H9 (cell line): ENCODE data around the gene NDUFS2. TPM values are rescaled to one million over a fixed set of nuclear protein-coding genes. Genes with fewer than 3 reads are reported as not detected.

Experiments used
- DNase-seq: peaks from one replicate; pipeline ENCODE4 v3.0.0-alpha.2; 2017
- H2AFZ ChIP-seq: one replicate; pipeline ENCODE4 v1.6.1; 2013; ENCODE audit warnings: mild to moderate bottlenecking, low read length, control low read depth, moderate library complexity
- H2AK5ac ChIP-seq: 2 replicates; pipeline ENCODE4 v1.6.1; 2013; ENCODE audit warnings: low read length, control low read depth, mixed read lengths; ENCODE audit not compliant: insufficient read length
- H2BK120ac ChIP-seq: one replicate; pipeline ENCODE4 v1.6.1; 2013; ENCODE audit warnings: low read depth, mild to moderate bottlenecking, low read length, control low read depth, inconsistent platforms; ENCODE audit not compliant: poor library complexity, severe bottlenecking
- H2BK12ac ChIP-seq: 2 replicates; pipeline ENCODE4 v1.6.1; 2013; ENCODE audit warnings: low read length, control low read depth, mixed read lengths, low read depth; ENCODE audit not compliant: insufficient read length
- H2BK15ac ChIP-seq: 2 replicates; pipeline ENCODE4 v1.6.1; 2013; ENCODE audit warnings: low read depth, low read length, control low read depth
- H2BK20ac ChIP-seq: one replicate; pipeline ENCODE4 v1.6.1; 2013; ENCODE audit warnings: low read depth, mild to moderate bottlenecking, low read length, control low read depth, inconsistent platforms; ENCODE audit not compliant: poor library complexity, severe bottlenecking
- H2BK5ac ChIP-seq: 2 replicates; pipeline ENCODE4 v1.6.1; 2013; ENCODE audit warnings: low read length, control low read depth, mixed read lengths; ENCODE audit not compliant: insufficient read length
- H3K14ac ChIP-seq: 2 replicates; pipeline ENCODE4 v1.6.1; 2013; ENCODE audit warnings: low read length, control low read depth; ENCODE audit not compliant: insufficient read depth
- H3K18ac ChIP-seq: 2 replicates; pipeline ENCODE4 v1.6.1; 2013; ENCODE audit warnings: low read depth, mild to moderate bottlenecking, mixed read lengths, low read length, control low read depth; ENCODE audit not compliant: insufficient read length
- H3K23ac ChIP-seq: 2 replicates; pipeline ENCODE4 v1.6.1; 2013; ENCODE audit warnings: low read length, control low read depth, mixed read lengths, low read depth; ENCODE audit not compliant: insufficient read length
- H3K23me2 ChIP-seq: 2 replicates; pipeline ENCODE4 v1.6.1; 2013; ENCODE audit warnings: low read depth, mild to moderate bottlenecking, mixed read lengths, low read length, control low read depth; ENCODE audit not compliant: insufficient read length, poor library complexity, severe bottlenecking
- H3K27ac ChIP-seq: 2 replicates; pipeline ENCODE4 v1.5.1; 2013; ENCODE audit warnings: low read length, control low read depth, mixed read lengths, low read depth; ENCODE audit not compliant: insufficient read length
- H3K27me3 ChIP-seq: 2 replicates; pipeline ENCODE4 v1.6.1; 2013; ENCODE audit warnings: low read length, control low read depth, inconsistent platforms; ENCODE audit not compliant: insufficient read depth
- H3K4ac ChIP-seq: 2 replicates; pipeline ENCODE4 v1.6.1; 2013; ENCODE audit warnings: low read depth, mild to moderate bottlenecking, control low read depth, inconsistent platforms, low read length, moderate library complexity
- H3K4me1 ChIP-seq: 2 replicates; pipeline ENCODE4 v1.6.1; 2013; ENCODE audit warnings: low read length, control low read depth, inconsistent platforms; ENCODE audit not compliant: insufficient read depth
- H3K4me2 ChIP-seq: 2 replicates; pipeline ENCODE4 v1.6.1; 2013; ENCODE audit warnings: low read length, control low read depth, mixed read lengths; ENCODE audit not compliant: insufficient read length, insufficient read depth
- H3K56ac ChIP-seq: 2 replicates; pipeline ENCODE4 v1.6.1; 2013; ENCODE audit warnings: low read depth, mild to moderate bottlenecking, mixed read lengths, low read length, control low read depth; ENCODE audit not compliant: insufficient read length
- H3K79me1 ChIP-seq: 2 replicates; pipeline ENCODE4 v1.6.1; 2013; ENCODE audit warnings: low read depth, mild to moderate bottlenecking, moderate library complexity, low read length, control low read depth, inconsistent platforms; ENCODE audit not compliant: insufficient read depth, poor library complexity, severe bottlenecking
- H3K79me2 ChIP-seq: 2 replicates; pipeline ENCODE4 v1.6.1; 2013; ENCODE audit warnings: low read length, control low read depth, inconsistent platforms; ENCODE audit not compliant: insufficient read depth
- H3K9ac ChIP-seq: 2 replicates; pipeline ENCODE4 v1.6.1; 2013; ENCODE audit warnings: low read length, control low read depth, mixed read lengths; ENCODE audit not compliant: insufficient read length; ENCODE audit errors: extremely low read depth
- H3K9me3 ChIP-seq: one replicate; pipeline ENCODE4 v1.6.1; 2013; ENCODE audit warnings: low read depth, low read length, inconsistent platforms; ENCODE audit not compliant: control insufficient read depth
- H3T11ph ChIP-seq: one replicate; pipeline ENCODE4 v1.6.1; 2013; ENCODE audit warnings: mild to moderate bottlenecking, low read length, control low read depth, inconsistent platforms
- H4K20me1 ChIP-seq: one replicate; pipeline ENCODE4 v1.6.1; 2013; ENCODE audit not compliant: control insufficient read depth, insufficient read length, insufficient read depth
- H4K5ac ChIP-seq: 2 replicates; pipeline ENCODE4 v1.6.1; 2013; ENCODE audit warnings: low read depth, mild to moderate bottlenecking, mixed read lengths, low read length, control low read depth; ENCODE audit not compliant: insufficient read length
- H4K8ac ChIP-seq: replicated peaks from 2 replicates; pipeline ENCODE4 v1.6.1; 2013; ENCODE audit warnings: low read length, control low read depth, mixed read lengths, low read depth; ENCODE audit not compliant: insufficient read length
- H4K91ac ChIP-seq: 2 replicates; pipeline ENCODE4 v1.6.1; 2013; ENCODE audit warnings: low read depth, mild to moderate bottlenecking, moderate library complexity, mixed read lengths, low read length, control low read depth; ENCODE audit not compliant: insufficient read length
- H3K27ac Mint-ChIP-seq, 3 experiments: 2 replicates in 2 of 3; 3 replicates in 1 of 3; pipeline ENCODE4 v1.8.0; 2020 to 2021; ENCODE audit warnings: mixed read lengths in 3 of 3, mild to moderate bottlenecking in 1 of 3, moderate library complexity in 1 of 3
- H3K27me3 Mint-ChIP-seq: 2 replicates; pipeline ENCODE4 v1.8.0; 2021; ENCODE audit warnings: low read depth, mild to moderate bottlenecking, moderate library complexity, mixed read lengths
- H3K36me3 Mint-ChIP-seq, 3 experiments: 2 replicates in 2 of 3; 3 replicates in 1 of 3; pipeline ENCODE4 v1.8.0; 2020 to 2021; ENCODE audit warnings: low read depth in 3 of 3, mixed read lengths in 3 of 3; ENCODE audit not compliant: insufficient read depth in 1 of 3
- H3K4me1 Mint-ChIP-seq, 2 experiments: 2 replicates each; pipeline ENCODE4 v1.8.0; 2020; ENCODE audit warnings: mixed read lengths in 2 of 2
- H3K4me3 Mint-ChIP-seq, 2 experiments: 2 replicates in 1 of 2; 3 replicates in 1 of 2; pipeline ENCODE4 v1.8.0; 2020 to 2021; ENCODE audit warnings: mild to moderate bottlenecking in 2 of 2, mixed read lengths in 2 of 2, moderate library complexity in 1 of 2
- H3K9me3 Mint-ChIP-seq, 2 experiments: 2 replicates in 1 of 2; 3 replicates in 1 of 2; pipeline ENCODE4 v1.8.0; 2020; ENCODE audit warnings: mild to moderate bottlenecking in 2 of 2, mixed read lengths in 2 of 2, moderate library complexity in 1 of 2
- CTCF ChIP-seq: fragments of 200-600 bp; sonication (generic); conservative IDR thresholded peaks from 3 replicates; pipeline ENCODE4 v1.8.0; 2021; ENCODE audit warnings: antibody characterized with exemption, mild to moderate bottlenecking
- WGBS: extraction: QIAGEN DNeasy Blood & Tissue Kit; methylation state at CpG from one replicate; pipeline ENCODE4 v1.1.7; 2013; ENCODE audit warnings: missing lambda C conversion rate, low lambda C conversion rate, mixed read lengths; ENCODE audit not compliant: insufficient read length; ENCODE audit errors: extremely low coverage; 5-methylcytosine and 5-hydroxymethylcytosine counted together
- total RNA-seq: library from RNA; stranded (reverse); gene quantifications from 2 replicates; pipeline ENCODE4 v1.2.1, GENCODE V29; 2021

The NDUFS2 gene
- total RNA-seq, 1 experiment from 2014 or later, result 84.5 TPM

GRCh38 chr1:161176468-161177111, 25.6 kb upstream of the NDUFS2 start:
- H3K27ac ChIP-seq, result no peak overlapping the region
- H3K9me3 ChIP-seq, result no peaks in the 10 kb centered on the region
- Mint-ChIP-seq H3K27ac (peak overlapping the region; percentile 99 to 100 (median 100); a peak in 6 of 7 replicates), H3K4me3 (peak overlapping the region; percentile 93 to 100), H3K27me3 (peaks cover 3% of the 10 kb centered on the region), H3K9me3 (no peaks in the 10 kb centered on the region), H3K36me3 (peaks cover 16 to 45% (median 42%) of the 10 kb centered on the region in 3 experiments; a peak in 6 of 7 replicates), H3K4me1 (peaks cover 19 to 21% of the 10 kb centered on the region in 2 experiments)
- H3T11ph ChIP-seq, result no peak overlapping the region
- H3K23ac ChIP-seq, result no peak overlapping the region
- WGBS, result no CpG with 5 or more reads among the region's 17 CpGs
- H3K27me3 ChIP-seq, result no peaks in the 10 kb centered on the region
- no peak overlapping the region for H4K91ac ChIP-seq
- H3K4me1 ChIP-seq, result no peaks in the 10 kb centered on the region; the same call in 1 of the 2 replicates
- peaks cover 6% of the 10 kb centered on the region for H3K23me2 ChIP-seq
- no peak overlapping the region for H2BK15ac ChIP-seq
- no peak overlapping the region for H4K5ac ChIP-seq
- no peaks in the 10 kb centered on the region for H3K79me2 ChIP-seq
- H3K9ac ChIP-seq, result peak overlapping the region; percentile 20
- no peak overlapping the region for H3K4ac ChIP-seq
- H3K18ac ChIP-seq, result no peak overlapping the region
- no peak overlapping the region for H3K14ac ChIP-seq
- peak overlapping the region; percentile 76 for H3K4me2 ChIP-seq
- DNase-seq, result no peak
- no peak overlapping the region for H2AFZ ChIP-seq
- no peak overlapping the region for H2AK5ac ChIP-seq
- no peak overlapping the region for H2BK5ac ChIP-seq
- H2BK120ac ChIP-seq, result no peak overlapping the region
- no peaks in the 10 kb centered on the region for H3K79me1 ChIP-seq
- no peak for TF ChIP-seq CTCF
- H3K56ac ChIP-seq, result no peak overlapping the region
- H4K8ac ChIP-seq, result no peak overlapping the region
- no peak overlapping the region for H2BK20ac ChIP-seq
- no peak overlapping the region for H2BK12ac ChIP-seq
- H4K20me1 ChIP-seq, result no peaks in the 10 kb centered on the region
